Ectodermal cell (in vitro differentiated cells): ENCODE data around the gene PTGIS.

Source experiments
- H3K27ac ChIP-seq: 2 replicates; pipeline ENCODE4 v1.7.0; 2013; ENCODE audit warnings: mild to moderate bottlenecking, low read depth, low read length; ENCODE audit not compliant: insufficient read depth, poor library complexity, severe bottlenecking
- H3K27me3 ChIP-seq: 2 replicates; pipeline ENCODE4 v1.7.0; 2013; ENCODE audit warnings: mild to moderate bottlenecking, low read length; ENCODE audit not compliant: insufficient read depth, control insufficient read depth, poor library complexity, severe bottlenecking
- H3K36me3 ChIP-seq: one replicate; pipeline ENCODE4 v1.7.0; 2013; ENCODE audit warnings: low read length; ENCODE audit not compliant: control insufficient read depth, insufficient read depth
- H3K4me1 ChIP-seq: one replicate; pipeline ENCODE4 v1.7.0; 2013; ENCODE audit warnings: low read length; ENCODE audit not compliant: control insufficient read depth, insufficient read depth
- H3K4me3 ChIP-seq: 2 replicates; pipeline ENCODE4 v1.7.0; 2013; ENCODE audit warnings: low read depth, low read length, control low read depth; ENCODE audit not compliant: insufficient read depth
- H3K9me3 ChIP-seq: 2 replicates; pipeline ENCODE4 v1.7.0; 2013; ENCODE audit warnings: mild to moderate bottlenecking, low read length, moderate library complexity; ENCODE audit not compliant: control insufficient read depth
- WGBS, 2 experiments: methylation state at CpG; one replicate each; pipeline ENCODE4 v1.1.7; 2013; ENCODE audit warnings: missing lambda C conversion rate in 2 of 2; 5-methylcytosine and 5-hydroxymethylcytosine counted together

Gene PTGIS

GRCh38 chr20:49515586-49515985 lies 52.4 kb downstream of the PTGIS start:
- Histone ChIP-seq H3K27me3 (no peaks in the 10 kb centered on the region), H3K27ac (no peak overlapping the region), H3K9me3 (no peaks in the 10 kb centered on the region), H3K4me3 (no peak overlapping the region), H3K36me3 (no peaks in the 10 kb centered on the region), H3K4me1 (no peaks in the 10 kb centered on the region)
- 90 to 91% methylated on average over 3 of the region's 3 CpGs for WGBS, 2 experiments

- Histone ChIP-seq H3K36me3 (no peaks in the 10 kb centered on the region), H3K4me3 (no peak overlapping the region), H3K9me3 (no peaks in the 10 kb centered on the region), H3K27me3 (no peaks in the 10 kb centered on the region), H3K4me1 (peaks cover 3% of the 10 kb centered on the region), H3K27ac (no peak overlapping the region)
- 92 to 97% methylated on average over 2 of the region's 2 CpGs for WGBS, 2 experiments
These were observed 54.4 kb downstream of the PTGIS start for GRCh38 chr20:49513517-49513916.

GRCh38 chr20:49513009-49513408 lies 54.9 kb downstream of the PTGIS start:
- WGBS, 2 experiments, result 93 to 95% methylated on average over 11 of the region's 11 CpGs
- Histone ChIP-seq H3K4me1 (peaks cover 3% of the 10 kb centered on the region), H3K27ac (no peak overlapping the region), H3K4me3 (no peak overlapping the region), H3K36me3 (no peaks in the 10 kb centered on the region), H3K27me3 (no peaks in the 10 kb centered on the region), H3K9me3 (no peaks in the 10 kb centered on the region)

DNA sequence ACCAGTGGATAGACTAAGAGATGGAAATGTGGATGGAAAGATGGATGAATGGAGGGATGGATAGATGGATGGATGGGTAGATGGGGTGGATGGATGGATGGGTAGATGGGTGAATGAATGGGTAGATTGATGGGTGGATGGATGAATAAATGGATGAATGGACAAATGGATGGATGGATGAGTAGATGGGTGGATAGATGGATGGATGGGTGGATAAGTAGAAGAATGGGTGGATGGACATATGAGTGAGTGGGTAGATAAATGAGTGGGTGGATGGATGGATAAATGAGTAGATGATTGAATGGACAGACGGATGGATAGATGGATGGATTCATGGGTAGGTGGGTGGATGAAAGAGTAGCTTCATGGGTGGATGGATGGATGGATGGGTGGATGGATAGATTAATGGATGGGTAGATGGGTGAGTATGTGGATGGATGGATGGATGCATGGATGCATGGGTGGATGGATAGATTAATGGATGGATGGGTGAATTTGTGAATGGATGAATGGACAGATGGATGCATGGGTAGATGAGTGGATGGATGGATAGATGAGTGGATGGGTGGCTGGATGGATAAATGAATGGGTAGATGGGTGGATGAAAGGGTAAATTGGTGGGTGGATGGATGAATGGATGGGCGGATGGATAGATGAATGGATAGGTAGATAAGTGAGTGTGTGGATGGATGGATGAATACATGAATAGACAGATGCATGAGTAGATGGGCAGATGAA lies 56.0 kb downstream of the PTGIS start:
- Histone ChIP-seq H3K27me3 (no peaks in the 10 kb centered on the region), H3K4me1 (peaks cover 9% of the 10 kb centered on the region), H3K9me3 (no peaks in the 10 kb centered on the region), H3K4me3 (no peak overlapping the region), H3K27ac (no peak overlapping the region), H3K36me3 (no peaks in the 10 kb centered on the region)
- WGBS, 2 experiments, result 90 to 92% methylated on average over 2 of the region's 2 CpGs

DNA sequence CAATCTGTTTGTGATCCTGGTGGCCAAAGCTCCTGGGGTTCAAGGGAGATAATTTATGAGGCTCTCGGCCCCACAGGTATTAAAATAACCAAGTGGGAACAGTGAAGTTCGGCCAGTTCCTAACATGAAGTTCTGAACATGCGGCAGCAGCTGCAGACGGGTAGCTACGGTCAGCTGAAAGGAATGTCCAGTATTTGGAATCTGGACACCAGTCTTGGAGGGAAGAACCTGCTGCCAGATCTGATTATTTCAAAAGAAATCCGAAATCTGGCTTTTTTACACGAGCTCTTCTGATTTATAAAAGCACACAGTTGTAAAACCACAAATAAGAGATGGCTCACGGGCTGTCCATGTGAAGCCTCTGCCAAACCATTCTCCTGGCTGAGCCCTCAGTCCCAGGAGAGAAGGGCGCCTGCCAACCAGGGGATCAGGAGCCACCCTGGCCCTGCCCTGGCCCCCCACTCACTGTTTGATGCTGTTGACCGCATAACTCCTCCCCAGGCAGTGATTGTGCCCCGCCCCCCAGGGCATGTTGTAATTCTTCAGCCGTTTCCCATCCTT lies 57.3 kb downstream of the PTGIS start:
- 92% methylated on average over 12 of the region's 12 CpGs for WGBS, 2 experiments
- no peaks in the 10 kb centered on the region for H3K27me3 ChIP-seq
- no peak overlapping the region for H3K4me3 ChIP-seq
- H3K4me1 ChIP-seq, result peaks cover 13% of the 10 kb centered on the region
- H3K9me3 ChIP-seq, result no peaks in the 10 kb centered on the region
- H3K36me3 ChIP-seq, result no peaks in the 10 kb centered on the region
- no peak overlapping the region for H3K27ac ChIP-seq

GRCh38 chr20:49508435-49509199 lies 59.3 kb downstream of the PTGIS start:
- Histone ChIP-seq H3K27me3 (no peaks in the 10 kb centered on the region), H3K4me1 (peaks cover 19% of the 10 kb centered on the region), H3K9me3 (no peaks in the 10 kb centered on the region), H3K36me3 (no peaks in the 10 kb centered on the region), H3K27ac (no peak overlapping the region), H3K4me3 (no peak overlapping the region)
- WGBS, 2 experiments, result 80% methylated on average over 14 of the region's 14 CpGs

GRCh38 chr20:49507741-49508434 lies 60.0 kb downstream of the PTGIS start:
- Histone ChIP-seq H3K4me3 (no peak overlapping the region), H3K4me1 (peaks cover 24% of the 10 kb centered on the region), H3K27me3 (no peaks in the 10 kb centered on the region), H3K36me3 (no peaks in the 10 kb centered on the region), H3K27ac (no peak overlapping the region), H3K9me3 (no peaks in the 10 kb centered on the region)
- WGBS, 2 experiments, result 94 to 95% methylated on average over 21 of the region's 21 CpGs

DNA sequence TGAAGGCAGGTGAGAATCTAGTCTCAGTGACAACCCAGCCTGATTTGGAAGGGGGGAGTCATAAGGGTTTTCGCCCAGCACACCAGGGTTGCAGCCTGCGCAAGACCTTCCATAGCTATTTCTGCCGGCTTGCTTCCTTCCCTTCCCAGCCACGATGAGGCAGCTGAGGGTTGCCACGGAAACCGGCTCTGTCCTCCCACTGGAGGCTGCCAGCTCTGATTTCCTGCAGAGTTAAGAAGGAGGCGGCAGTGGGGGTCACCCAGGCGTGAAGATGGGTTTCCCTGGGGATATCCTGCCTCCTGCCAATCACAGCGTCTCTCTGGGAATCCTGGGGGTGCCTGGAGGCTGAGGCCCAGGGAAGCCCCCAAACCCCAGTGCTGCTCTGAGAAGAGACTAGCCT lies 62.4 kb downstream of the PTGIS start:
- Histone ChIP-seq H3K36me3 (no peaks in the 10 kb centered on the region), H3K4me1 (peaks cover 24% of the 10 kb centered on the region), H3K4me3 (no peak overlapping the region), H3K27ac (no peak overlapping the region), H3K27me3 (no peaks in the 10 kb centered on the region), H3K9me3 (no peaks in the 10 kb centered on the region)
- 25 to 27% methylated on average over 9 of the region's 9 CpGs for WGBS, 2 experiments

DNA sequence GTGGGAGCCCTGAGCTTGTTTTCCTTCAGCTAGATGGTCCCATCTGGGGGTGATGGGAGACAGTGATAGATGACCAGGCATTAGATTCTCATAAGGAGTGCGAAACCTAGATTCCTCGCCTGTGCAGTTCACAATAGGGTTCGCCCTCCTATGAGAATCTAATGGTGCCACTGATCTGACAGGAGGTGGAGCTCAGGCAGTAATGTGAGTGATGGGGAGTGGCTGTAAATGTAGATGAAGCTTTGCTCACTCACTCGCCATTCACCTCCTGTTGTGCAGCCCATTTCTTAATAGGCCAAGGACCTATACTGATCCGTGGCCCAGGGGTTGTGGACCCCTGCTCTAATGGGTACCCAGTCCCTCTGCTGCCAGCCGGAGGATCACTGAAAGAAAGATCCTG lies 64.8 kb downstream of the PTGIS start:
- H3K9me3 ChIP-seq, result no peaks in the 10 kb centered on the region
- 74% methylated on average over 6 of the region's 6 CpGs for WGBS, 2 experiments

DNA sequence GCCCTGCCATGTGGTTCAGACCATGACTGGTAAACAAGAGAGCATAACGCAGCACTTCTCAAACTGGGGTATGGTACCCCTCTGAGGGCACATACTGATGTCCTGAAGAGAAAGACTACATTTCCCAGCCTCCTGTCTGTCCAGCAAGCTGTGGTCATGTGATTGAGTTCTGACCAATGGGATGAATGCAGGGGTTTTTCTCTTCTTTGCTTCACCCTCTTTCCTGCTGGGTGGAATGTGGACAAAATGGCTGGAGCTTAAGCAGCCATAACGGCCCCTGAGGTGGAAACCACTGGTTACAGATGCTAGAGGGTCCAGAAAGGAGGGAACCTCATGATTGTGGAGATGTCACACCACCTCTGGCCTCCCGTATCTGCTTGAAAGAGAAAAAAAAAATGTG lies 66.0 kb downstream of the PTGIS start:
- no peak overlapping the region for H3K4me3 ChIP-seq
- no peaks in the 10 kb centered on the region for H3K36me3 ChIP-seq
- no peaks in the 10 kb centered on the region for H3K9me3 ChIP-seq
- H3K4me1 ChIP-seq, result peaks cover 15% of the 10 kb centered on the region
- 84 to 92% methylated on average over 3 of the region's 3 CpGs for WGBS, 2 experiments
- H3K27ac ChIP-seq, result no peak overlapping the region
- no peaks in the 10 kb centered on the region for H3K27me3 ChIP-seq

More for the DNA sequence above, 64.8 kb downstream of the PTGIS start:
- peaks cover 22% of the 10 kb centered on the region for H3K4me1 ChIP-seq
- no peaks in the 10 kb centered on the region for H3K36me3 ChIP-seq
- H3K27ac ChIP-seq, result no peak overlapping the region
- no peak overlapping the region for H3K4me3 ChIP-seq
- H3K27me3 ChIP-seq, result no peaks in the 10 kb centered on the region
